SK-N-SH (cell line): Measurements from ENCODE around the gene FAM229A. TPM values are rescaled to one million over a fixed set of nuclear protein-coding genes. Genes with fewer than 3 reads are reported as not detected.

ENCODE experiments used
- CTCF ChIA-PET: fragments of 300-600, 350-600 bp; formaldehyde crosslinking; extraction: SDS; loops from one replicate; lab custom pipeline; 2021; lab: Yijun Ruan, JAX
- POLR2A ChIA-PET: fragments of 350-600 bp; sonication (Branson Sonifier 250); formaldehyde crosslinking; extraction: SDS; loops from one replicate; lab custom pipeline; 2020; ENCODE audit warnings: antibody characterized with exemption, inconsistent platforms; lab: Yijun Ruan, JAX
- DNase-seq: peaks from one replicate; pipeline ENCODE4 v3.0.0; 2012
- H2AFZ ChIP-seq: fragments of 200-600 bp; sonication (generic); 2 replicates; pipeline ENCODE4 v1.8.1; 2016; ENCODE audit warnings: antibody characterized with exemption, mild to moderate bottlenecking, low read depth
- H3F3A ChIP-seq: fragments of 200-600 bp; sonication (generic); replicated peaks from 2 replicates; pipeline ENCODE3; 2016; ENCODE audit warnings: antibody characterized with exemption, mild to moderate bottlenecking; ENCODE audit not compliant: insufficient read depth
- H3K27ac ChIP-seq, 2 experiments: fragments of 200-500 bp in 1 of 2; fragments of 200-600 bp in 1 of 2; sonication (Bioruptor generic) in 1 of 2; sonication (generic), shearing (Covaris generic) in 1 of 2; 2 replicates each; pipeline versions ENCODE4 v1.5.1 to v1.6.1; 2014 to 2016; ENCODE audit warnings: low read depth in 2 of 2, inconsistent platforms in 1 of 2, low read length in 1 of 2, mild to moderate bottlenecking in 1 of 2, mixed read lengths in 1 of 2
- H3K27me3 ChIP-seq: fragments of 200-600 bp; sonication (generic), shearing (Covaris generic); 2 replicates; pipeline ENCODE4 v1.6.1; 2016; ENCODE audit warnings: mixed run types; ENCODE audit not compliant: insufficient read depth
- H3K36me3 ChIP-seq, 2 experiments: fragments of 200-500 bp in 1 of 2; fragments of 200-600 bp in 1 of 2; sonication (Bioruptor generic) in 1 of 2; sonication (generic) in 1 of 2; replicated peaks in 1 of 2; 2 replicates each; pipeline versions ENCODE3 to v1.5.1; 2014 to 2016; ENCODE audit warnings: low read length in 1 of 2, mild to moderate bottlenecking in 1 of 2; ENCODE audit not compliant: insufficient read depth in 2 of 2, control insufficient read depth in 1 of 2
- H3K4me1 ChIP-seq, 2 experiments: fragments of 200-500 bp in 1 of 2; fragments of 200-600 bp in 1 of 2; sonication (Bioruptor generic) in 1 of 2; sonication (generic), shearing (Covaris generic) in 1 of 2; 2 replicates each; pipeline versions ENCODE4 v1.5.1 to v1.6.1; 2014 to 2016; ENCODE audit warnings: low read depth in 1 of 2, low read length in 1 of 2, mixed run types in 1 of 2; ENCODE audit not compliant: insufficient read depth in 2 of 2, control insufficient read depth in 1 of 2
- H3K4me2 ChIP-seq: fragments of 200-600 bp; sonication (generic), shearing (Covaris generic); 2 replicates; pipeline ENCODE4 v1.6.1; 2017; ENCODE audit warnings: mixed run types
- H3K4me3 ChIP-seq, 2 experiments: fragments of 200-500 bp in 1 of 2; fragments of 200-600 bp in 1 of 2; sonication (Bioruptor generic) in 1 of 2; sonication (generic), shearing (Covaris generic) in 1 of 2; 2 replicates each; pipeline versions ENCODE4 v1.5.1 to v1.8.1; 2014 to 2016; ENCODE audit warnings: low read depth in 2 of 2, inconsistent platforms in 1 of 2, low read length in 1 of 2, mild to moderate bottlenecking in 1 of 2, mixed read lengths in 1 of 2, moderate library complexity in 1 of 2
- H3K79me2 ChIP-seq: fragments of 200-600 bp; sonication (generic); 2 replicates; pipeline ENCODE4 v1.8.1; 2017; ENCODE audit warnings: mild to moderate bottlenecking; ENCODE audit not compliant: insufficient read depth
- H3K9ac ChIP-seq: fragments of 200-600 bp; sonication (generic); 2 replicates; pipeline ENCODE4 v1.6.1; 2017; ENCODE audit warnings: mixed run types
- H3K9me2 ChIP-seq: fragments of 200-600 bp; sonication (generic); 2 replicates; pipeline ENCODE4 v1.6.1; 2017; ENCODE audit warnings: mixed run types
- H3K9me3 ChIP-seq: fragments of 200-600 bp; sonication (generic); 2 replicates; pipeline ENCODE4 v1.6.1; 2017; ENCODE audit warnings: mixed run types, mild to moderate bottlenecking, moderate library complexity
- H4K20me1 ChIP-seq: fragments of 200-600 bp; sonication (generic); 2 replicates; pipeline ENCODE4 v1.6.1; 2017; ENCODE audit warnings: mild to moderate bottlenecking, mixed run types; ENCODE audit not compliant: insufficient read depth
- CHD2 ChIP-seq: fragments of 150-350 bp; IDR thresholded peaks from 2 replicates; pipeline ENCODE4 v1.6.1; 2018; ENCODE audit warnings: low read length; ENCODE audit not compliant: partially characterized antibody
- EZH2phosphoT487 ChIP-seq: fragments of 200-600 bp; sonication (generic); IDR thresholded peaks from 2 replicates; pipeline ENCODE4 v1.6.1; 2017; ENCODE audit warnings: low read depth, mixed run types, mild to moderate bottlenecking, antibody characterized with exemption, moderate library complexity, borderline replicate concordance
- POLR2AphosphoS5 ChIP-seq: IDR thresholded peaks from 2 replicates; pipeline ENCODE4 v1.6.1; 2012; ENCODE audit warnings: low read depth, low read length
- RAD21 ChIP-seq: IDR thresholded peaks from 2 replicates; pipeline ENCODE4 v1.6.1; 2012; ENCODE audit warnings: mild to moderate bottlenecking, low read length
- RCOR1 ChIP-seq: fragments of 150-350 bp; IDR thresholded peaks from 2 replicates; pipeline ENCODE4 v1.6.1; 2017; ENCODE audit warnings: antibody characterized with exemption, low read length
- RFX5 ChIP-seq: IDR thresholded peaks from 2 replicates; pipeline ENCODE4 v1.6.1; 2012; ENCODE audit warnings: mild to moderate bottlenecking, improper control_type of control experiment, low read length
- SMC3 ChIP-seq: IDR thresholded peaks from 2 replicates; pipeline ENCODE4 v1.6.1; 2012; ENCODE audit warnings: low read depth, low read length, improper control_type of control experiment
- TAF1 ChIP-seq: IDR thresholded peaks from 2 replicates; pipeline ENCODE4 v1.6.1; 2012; ENCODE audit warnings: low read depth, mild to moderate bottlenecking, low read length, moderate library complexity, borderline replicate concordance
- TCF12 ChIP-seq: IDR thresholded peaks from 2 replicates; pipeline ENCODE4 v1.4.0; 2012
- WGBS: methylation state at CpG from one replicate; pipeline ENCODE4 v1.1.6; 2017; ENCODE audit warnings: low lambda C conversion rate; 5-methylcytosine and 5-hydroxymethylcytosine counted together
- polyA plus RNA-seq, 3 experiments: library from polyadenylated mRNA; depleted of rRNA; stranded (reverse); fragments of >200 nt; gene quantifications; 2 replicates each; pipeline ENCODE4 v1.2.3, GENCODE V29; 2012
- TF ChIP-seq, protein P1 (sequence below): fragments of 200-600 bp; sonication (generic); IDR thresholded peaks from 2 replicates; pipeline ENCODE4 v1.6.1; 2017; ENCODE audit warnings: antibody characterized with exemption, mild to moderate bottlenecking, moderate library complexity
- TF ChIP-seq, protein P2 (sequence below): IDR thresholded peaks from 2 replicates; pipeline ENCODE4; 2012
- TF ChIP-seq, protein P3 (sequence below): fragments of 150-350 bp; IDR thresholded peaks from 2 replicates; pipeline ENCODE4 v1.6.1; 2017; ENCODE audit warnings: antibody characterized with exemption, low read length, low read depth, borderline replicate concordance

The FAM229A gene
- polyA plus RNA-seq, 1 of the 3 experiments (the other 2 are of a cell fraction) = 8.0 TPM

DNA sequence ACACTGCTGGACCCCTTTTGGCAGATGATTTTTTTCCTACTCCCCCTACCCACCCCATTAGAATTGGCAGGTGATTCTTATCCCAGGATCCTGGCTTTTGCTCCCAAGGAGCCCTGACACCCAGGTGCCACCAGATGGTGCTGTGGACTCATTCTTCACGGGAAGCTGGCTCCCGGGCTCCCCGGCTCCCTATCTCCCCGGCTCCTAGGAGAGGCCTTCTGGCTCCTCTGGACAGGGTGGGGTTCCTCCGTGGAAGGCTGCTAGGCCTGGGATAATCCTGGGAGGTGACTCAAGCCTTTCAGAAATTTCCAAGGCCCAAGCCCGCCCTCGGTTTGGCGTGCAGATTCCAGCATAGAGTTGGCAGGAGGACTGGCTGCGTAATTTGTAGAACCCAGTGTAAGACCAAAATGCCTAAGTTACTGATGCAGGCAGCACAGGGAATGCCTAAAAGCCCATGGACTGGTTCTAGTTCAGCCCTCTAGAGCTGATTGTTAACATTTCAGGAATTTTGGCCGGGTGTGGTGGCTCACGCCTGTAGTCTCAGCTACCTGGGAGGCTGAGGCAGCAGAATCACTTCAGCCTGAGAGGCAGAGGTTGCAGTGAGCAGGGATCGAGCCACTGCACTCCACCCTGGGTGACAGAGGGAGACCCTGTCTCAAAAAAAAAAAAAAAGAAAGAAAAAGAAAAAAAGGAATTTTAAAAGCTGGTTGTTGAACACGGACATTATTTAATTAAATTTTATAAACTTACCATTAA, 38.8 kb upstream of the FAM229A start:
- Histone ChIP-seq H2AFZ (peak overlapping the region; percentile 83), H3K36me3 (no peaks in the 10 kb centered on the region), H3K79me2 (no peaks in the 10 kb centered on the region), H3K4me3 (peak overlapping the region in 1 of 2 experiments; percentile 7; a peak in 1 of 4 replicates), H4K20me1 (no peaks in the 10 kb centered on the region), H3F3A (peaks cover 11% of the 10 kb centered on the region), H3K27ac (no peak overlapping the region), H3K9me3 (no peaks in the 10 kb centered on the region), H3K9ac (no peak overlapping the region), H3K9me2 (no peaks in the 10 kb centered on the region), H3K4me1 (no peaks in the 10 kb centered on the region; a peak in 1 of 4 replicates), H3K4me2 (no peak overlapping the region), H3K27me3 (no peaks in the 10 kb centered on the region)
- CTCF ChIA-PET = interaction anchor here (0.6 to 4.4 kb wide), 46 partner anchors 9 to 1233 kb away, joined by 3 to 76 read pairs (median 4); partner anchors contain the start of genes HPCA, SYNC and ZBTB8B
- 58% methylated on average over 12 of the region's 13 CpGs for WGBS
- POLR2A ChIA-PET = interaction anchor here (0.6 kb wide), 1 partner anchor 65 kb away, joined by 3 read pairs; the partner anchor contains the start of gene MARCKSL1
- TF ChIP-seq RAD21 = peak; percentile 95
- no peak for TF ChIP-seq RFX5
- 0 out of 2 replicates have a peak, but pooled peaks have one; percentile 56 for TF ChIP-seq RCOR1
- TF ChIP-seq, protein P1, sequence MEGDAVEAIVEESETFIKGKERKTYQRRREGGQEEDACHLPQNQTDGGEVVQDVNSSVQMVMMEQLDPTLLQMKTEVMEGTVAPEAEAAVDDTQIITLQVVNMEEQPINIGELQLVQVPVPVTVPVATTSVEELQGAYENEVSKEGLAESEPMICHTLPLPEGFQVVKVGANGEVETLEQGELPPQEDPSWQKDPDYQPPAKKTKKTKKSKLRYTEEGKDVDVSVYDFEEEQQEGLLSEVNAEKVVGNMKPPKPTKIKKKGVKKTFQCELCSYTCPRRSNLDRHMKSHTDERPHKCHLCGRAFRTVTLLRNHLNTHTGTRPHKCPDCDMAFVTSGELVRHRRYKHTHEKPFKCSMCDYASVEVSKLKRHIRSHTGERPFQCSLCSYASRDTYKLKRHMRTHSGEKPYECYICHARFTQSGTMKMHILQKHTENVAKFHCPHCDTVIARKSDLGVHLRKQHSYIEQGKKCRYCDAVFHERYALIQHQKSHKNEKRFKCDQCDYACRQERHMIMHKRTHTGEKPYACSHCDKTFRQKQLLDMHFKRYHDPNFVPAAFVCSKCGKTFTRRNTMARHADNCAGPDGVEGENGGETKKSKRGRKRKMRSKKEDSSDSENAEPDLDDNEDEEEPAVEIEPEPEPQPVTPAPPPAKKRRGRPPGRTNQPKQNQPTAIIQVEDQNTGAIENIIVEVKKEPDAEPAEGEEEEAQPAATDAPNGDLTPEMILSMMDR = peak; percentile 92
- peak; percentile 94 for TF ChIP-seq SMC3
- no peak for TF ChIP-seq TCF12
- TF ChIP-seq POLR2AphosphoS5 = no peak
- TF ChIP-seq CHD2 = peak; percentile 42
- TF ChIP-seq TAF1 = peak; percentile 29; the same call in 1 of the 2 replicates
- DNase-seq = peak; percentile 87

DNA sequence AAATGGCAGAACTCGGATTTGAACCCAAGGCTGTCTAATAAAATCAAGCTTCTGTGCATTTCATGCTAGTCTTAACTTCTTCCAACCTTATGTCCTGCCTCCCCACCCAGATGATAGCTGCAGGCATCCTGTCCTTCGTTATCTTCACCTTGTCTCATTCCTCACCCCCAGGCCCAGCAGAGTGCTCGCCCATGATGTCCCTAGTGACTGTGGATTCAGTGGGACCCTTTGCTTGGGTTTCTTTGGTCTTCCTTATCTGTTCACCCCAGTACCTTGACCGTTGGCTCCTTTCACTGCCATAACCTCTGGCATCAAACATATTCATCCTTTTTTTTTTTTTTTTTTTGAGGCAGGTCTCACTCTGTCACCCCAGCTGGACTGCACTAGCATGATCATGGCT, 37.6 kb upstream of the FAM229A start:
- no peaks in the 10 kb centered on the region; a peak in 1 of 4 replicates for H3K4me1 ChIP-seq
- H3K4me2 ChIP-seq = no peak overlapping the region
- no peak overlapping the region for H3K27ac ChIP-seq
- ChIA-PET CTCF (interaction anchor here (0.7 to 4.4 kb wide), 16 partner anchors 8 to 476 kb away, joined by 3 to 76 read pairs (median 6); no protein-coding TSS in a partner anchor), POLR2A (interaction anchor here (0.5 kb wide), 1 partner anchor 47 kb away, joined by 6 read pairs; no protein-coding TSS in a partner anchor)
- TF ChIP-seq, protein P2, sequence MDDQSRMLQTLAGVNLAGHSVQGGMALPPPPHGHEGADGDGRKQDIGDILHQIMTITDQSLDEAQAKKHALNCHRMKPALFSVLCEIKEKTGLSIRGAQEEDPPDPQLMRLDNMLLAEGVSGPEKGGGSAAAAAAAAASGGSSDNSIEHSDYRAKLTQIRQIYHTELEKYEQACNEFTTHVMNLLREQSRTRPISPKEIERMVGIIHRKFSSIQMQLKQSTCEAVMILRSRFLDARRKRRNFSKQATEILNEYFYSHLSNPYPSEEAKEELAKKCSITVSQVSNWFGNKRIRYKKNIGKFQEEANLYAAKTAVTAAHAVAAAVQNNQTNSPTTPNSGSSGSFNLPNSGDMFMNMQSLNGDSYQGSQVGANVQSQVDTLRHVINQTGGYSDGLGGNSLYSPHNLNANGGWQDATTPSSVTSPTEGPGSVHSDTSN = no peak
- no peak for TF ChIP-seq POLR2AphosphoS5
- TF ChIP-seq, protein P3, sequence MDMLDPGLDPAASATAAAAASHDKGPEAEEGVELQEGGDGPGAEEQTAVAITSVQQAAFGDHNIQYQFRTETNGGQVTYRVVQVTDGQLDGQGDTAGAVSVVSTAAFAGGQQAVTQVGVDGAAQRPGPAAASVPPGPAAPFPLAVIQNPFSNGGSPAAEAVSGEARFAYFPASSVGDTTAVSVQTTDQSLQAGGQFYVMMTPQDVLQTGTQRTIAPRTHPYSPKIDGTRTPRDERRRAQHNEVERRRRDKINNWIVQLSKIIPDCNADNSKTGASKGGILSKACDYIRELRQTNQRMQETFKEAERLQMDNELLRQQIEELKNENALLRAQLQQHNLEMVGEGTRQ = no peak
- TF ChIP-seq EZH2phosphoT487 = no peak
- H3K9ac ChIP-seq = no peak overlapping the region
- no peaks in the 10 kb centered on the region for H3K27me3 ChIP-seq
- WGBS = 56% methylated on average over 4 of the region's 4 CpGs
- H4K20me1 ChIP-seq = no peaks in the 10 kb centered on the region
- H3K36me3 ChIP-seq = no peaks in the 10 kb centered on the region
- DNase-seq = no peak
- H3F3A ChIP-seq = peaks cover 15% of the 10 kb centered on the region
- no peak overlapping the region for H3K4me3 ChIP-seq
- 0 out of 2 replicates have a peak, but pooled peaks cover 5% of the 10 kb centered on the region for H3K79me2 ChIP-seq
- H3K9me2 ChIP-seq = no peaks in the 10 kb centered on the region
- H2AFZ ChIP-seq = no peak overlapping the region
- no peaks in the 10 kb centered on the region for H3K9me3 ChIP-seq
